GM20000 (cell line): ENCODE results near the gene CSMD2.

ENCODE experiments used
- DNase-seq: peaks from one replicate; pipeline ENCODE4 v3.0.0; 2012; ENCODE audit warnings: low spot score
- CTCF ChIP-seq: IDR thresholded peaks from 2 replicates; pipeline ENCODE4 v1.5.1; 2012; ENCODE audit warnings: mild to moderate bottlenecking, control low read depth; ENCODE audit errors: extremely low read depth, missing control alignments

The CSMD2 gene

GRCh38 chr1:33616780-33617179, 548.2 kb downstream of the CSMD2 start:
- no peak for TF ChIP-seq CTCF
- no peak for DNase-seq

GRCh38 chr1:33615546-33615945, 549.5 kb downstream of the CSMD2 start:
- no peak for TF ChIP-seq CTCF
- DNase-seq, result no peak

- no peak for DNase-seq
- no peak for TF ChIP-seq CTCF
Observed at GRCh38 chr1:33610864-33611455, 554.1 kb downstream of the CSMD2 start.

- DNase-seq, result no peak
- TF ChIP-seq CTCF, result no peak
Observed at GRCh38 chr1:33610391-33610790, 554.6 kb downstream of the CSMD2 start.

- DNase-seq, result no peak
- no peak for TF ChIP-seq CTCF
Observed at GRCh38 chr1:33609739-33610138, 555.3 kb downstream of the CSMD2 start.

- no peak for DNase-seq
- TF ChIP-seq CTCF, result no peak
Observed at GRCh38 chr1:33608825-33609400, 556.1 kb downstream of the CSMD2 start.

- DNase-seq, result no peak
- TF ChIP-seq CTCF, result no peak
Observed at GRCh38 chr1:33607444-33608005, 557.5 kb downstream of the CSMD2 start.
